ENCODE measurements around the gene TECPR2. TPM values are rescaled to one million over a fixed set of nuclear protein-coding genes. Genes with fewer than 3 reads are reported as not detected.
A peak's percentile ranks its signal among the peaks of the same experiment; 100 is the strongest.

TECPR2 gene
- total and polyA plus RNA-seq, 2 donors from 2014 or later: 6.0 to 30.2 TPM

DNA sequence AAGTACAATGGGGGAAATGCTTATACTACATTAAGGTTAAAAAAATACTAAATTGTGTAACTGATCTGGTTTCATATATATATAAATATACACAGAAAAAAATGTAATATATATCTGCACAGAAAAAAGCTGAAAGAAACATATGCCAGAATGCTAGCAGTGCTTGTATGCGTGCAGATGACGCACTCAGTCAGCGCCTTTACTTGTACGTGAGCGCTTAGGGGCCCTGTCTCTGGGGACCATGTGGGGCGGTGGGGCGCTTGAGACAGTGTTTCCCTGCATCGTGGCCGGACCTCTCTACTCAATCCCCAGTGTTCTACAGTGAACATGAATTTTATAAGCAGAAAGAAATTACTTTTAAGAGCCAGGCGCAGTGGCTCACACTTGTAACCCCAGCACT, 139.8 kb downstream of the TECPR2 start:
- TF ChIP-seq CTCF (IDR thresholded peaks at IDR 0.05; ENCODE audit: borderline replicate concordance, extremely low read depth, insufficient read depth): no peak
- H3K4me3 ChIP-seq (ENCODE audit: low read length in 3 of 3): no peak overlapping the region
- H3K36me3 ChIP-seq (ENCODE audit: control insufficient read depth in 2 of 3, insufficient read depth in 3 of 3, low read length in 3 of 3): peaks cover 0 to 13% (median 4%) of the 10 kb centered on the region in 3 donors
- H3K9me3 ChIP-seq (ENCODE audit: control insufficient read depth in 2 of 3, insufficient read depth in 1 of 3, low read length in 3 of 3): no peaks in the 10 kb centered on the region
- no peaks in the 10 kb centered on the region for H3K27me3 ChIP-seq (ENCODE audit: control insufficient read depth, insufficient read depth, low read length)
- DNase-seq (no peak), FAIRE-seq (no peak)
- H3K4me1 ChIP-seq (ENCODE audit: control insufficient read depth in 2 of 3, insufficient read depth in 2 of 3, low read depth in 1 of 3, low read length in 3 of 3): peaks cover 0 to 10% (median 0%) of the 10 kb centered on the region in 3 donors
- intact Hi-C loops (cut with DNase I): no loop called here
- no peak overlapping the region for H3K9ac ChIP-seq (ENCODE audit: low read length in 3 of 3)
- H3K27ac ChIP-seq (ENCODE audit: low read depth in 2 of 2, low read length in 2 of 2): no peak overlapping the region

- no peak for FAIRE-seq
- H3K9ac ChIP-seq (ENCODE audit: low read length in 3 of 3): no peak overlapping the region
Observed at GRCh38 chr14:102503641-102504327, 141.0 kb downstream of the TECPR2 start.

DNA sequence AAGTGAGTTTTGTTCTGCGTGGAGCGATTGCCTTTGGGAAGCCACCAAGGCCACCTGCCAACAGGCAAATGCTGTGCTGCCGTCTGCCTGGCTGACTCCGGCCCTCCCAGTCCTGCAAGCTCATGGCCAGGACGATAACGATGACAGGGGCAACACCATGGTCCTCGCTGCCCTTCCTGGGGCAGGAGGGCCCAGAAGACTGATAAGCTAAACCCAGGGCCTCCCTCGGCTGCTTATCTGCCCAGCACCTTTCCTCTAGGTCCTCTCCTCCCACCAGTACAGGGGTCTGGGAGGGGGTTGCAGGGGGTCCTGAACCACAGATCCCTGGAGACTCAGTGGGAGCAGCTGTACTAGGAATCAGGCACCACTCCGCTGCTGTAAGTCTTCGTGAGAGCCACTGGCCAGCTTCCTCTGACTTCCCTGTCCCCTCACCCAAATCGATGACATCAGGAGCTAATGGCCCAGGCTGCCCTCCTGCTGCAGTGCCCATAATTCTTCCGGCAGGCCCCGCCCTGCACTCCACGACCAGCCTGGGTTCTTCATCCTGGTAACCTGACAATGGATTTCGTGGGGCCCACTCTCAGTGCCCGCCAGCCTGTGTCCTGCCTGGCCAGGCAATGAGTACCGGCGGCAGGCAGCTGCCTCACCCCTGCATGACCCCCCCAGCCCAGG, 141.7 kb downstream of the TECPR2 start:
- intact Hi-C loops (cut with DNase I): no loop called here
- no peaks in the 10 kb centered on the region for H3K27me3 ChIP-seq (ENCODE audit: control insufficient read depth, insufficient read depth, low read length)
- no peak overlapping the region for H3K27ac ChIP-seq (ENCODE audit: low read depth in 2 of 2, low read length in 2 of 2)
- DNase-seq (peak in 4 of 5 donors; percentile 59 to 71 (median 64)), FAIRE-seq (no peak)
- H3K36me3 ChIP-seq (ENCODE audit: control insufficient read depth in 2 of 3, insufficient read depth in 3 of 3, low read length in 3 of 3): peaks cover 0 to 3% (median 0%) of the 10 kb centered on the region in 3 donors
- H3K4me1 ChIP-seq (ENCODE audit: control insufficient read depth in 2 of 3, insufficient read depth in 2 of 3, low read depth in 1 of 3, low read length in 3 of 3): peaks cover 0 to 10% (median 4%) of the 10 kb centered on the region in 3 donors
- H3K9ac ChIP-seq (ENCODE audit: low read length in 3 of 3): no peak overlapping the region
- TF ChIP-seq CTCF (IDR thresholded peaks at IDR 0.05; ENCODE audit: borderline replicate concordance, extremely low read depth, insufficient read depth): no peak
- H3K9me3 ChIP-seq (ENCODE audit: control insufficient read depth in 2 of 3, insufficient read depth in 1 of 3, low read length in 3 of 3): no peaks in the 10 kb centered on the region
- H3K4me3 ChIP-seq (ENCODE audit: low read length in 3 of 3): no peak overlapping the region

More at GRCh38 chr14:102503641-102504327, 141.0 kb downstream of the TECPR2 start:
- Histone ChIP-seq H3K4me3 (ENCODE audit: low read length in 3 of 3) (no peak overlapping the region), H3K4me1 (ENCODE audit: control insufficient read depth in 2 of 3, insufficient read depth in 2 of 3, low read depth in 1 of 3, low read length in 3 of 3) (peaks cover 0 to 10% (median 2%) of the 10 kb centered on the region in 3 donors), H3K27ac (ENCODE audit: low read depth in 2 of 2, low read length in 2 of 2) (no peak overlapping the region), H3K27me3 (ENCODE audit: control insufficient read depth, insufficient read depth, low read length) (no peaks in the 10 kb centered on the region), H3K36me3 (ENCODE audit: control insufficient read depth in 2 of 3, insufficient read depth in 3 of 3, low read length in 3 of 3) (peaks cover 0 to 5% (median 2%) of the 10 kb centered on the region in 3 donors), H3K9me3 (ENCODE audit: control insufficient read depth in 2 of 3, insufficient read depth in 1 of 3, low read length in 3 of 3) (no peaks in the 10 kb centered on the region)
- no peak for TF ChIP-seq CTCF (IDR thresholded peaks at IDR 0.05; ENCODE audit: borderline replicate concordance, extremely low read depth, insufficient read depth)
- intact Hi-C loops (cut with DNase I): no loop called here
- no peak for DNase-seq
